ENCODE data around the gene DEFB132. TPM values are rescaled to one million over a fixed set of nuclear protein-coding genes. Genes with fewer than 3 reads are reported as not detected.

The DEFB132 gene
- total and polyA plus RNA-seq, 9 of the 15 experiments (the other 6 are each of a cell fraction or from before 2014, with no cell fraction given) = not detected

- no peak overlapping the region for H2AFZ ChIP-seq (ENCODE audit: low read depth, low read length)
- 0% methylated on average over 1 of the region's 1 CpG for WGBS (ENCODE audit: insufficient coverage, low coverage, missing lambda C conversion rate)
- no TSS peak for BruUV-seq (replicated peaks)
- no peak overlapping the region for H3K9ac ChIP-seq (ENCODE audit: insufficient read depth in 1 of 2, low read depth in 2 of 2, low read length in 2 of 2)
- H3K4me3 ChIP-seq = no peak overlapping the region
- no peaks in the 10 kb centered on the region for H3K9me1 ChIP-seq (ENCODE audit: control insufficient read depth, insufficient read depth, low read length)
- H3K79me2 ChIP-seq (ENCODE audit: control insufficient read depth, insufficient read depth, low read length) = no peaks in the 10 kb centered on the region
- no peaks in the 10 kb centered on the region for H3K9me3 ChIP-seq (replicated peaks; ENCODE audit: control insufficient read depth, insufficient read depth, low read depth, low read length)
- no peak for DNase-seq (ENCODE audit: extremely low read depth in 1 of 4, low spot score in 3 of 4)
- H3K27ac ChIP-seq (ENCODE audit: extremely low read depth, low read depth, low read length) = no peak overlapping the region
- intact Hi-C loops (cut with micrococcal nuclease) = no loop called here
- ChIA-PET CTCF (ENCODE audit: low intra/inter-chr PET ratio) (no interaction called here), POLR2A (no interaction called here)
- no peak overlapping the region for H3K4me2 ChIP-seq (ENCODE audit: insufficient read depth, low read length)
- peaks cover 0 to 4% of the 10 kb centered on the region in 2 experiments; a peak in 2 of 5 replicates for H3K27me3 ChIP-seq (ENCODE audit: control insufficient read depth in 2 of 2, insufficient read depth in 2 of 2, low read length in 2 of 2)
- no peaks in the 10 kb centered on the region for H3K36me3 ChIP-seq (ENCODE audit: control insufficient read depth, insufficient read depth, low read length)
- no peak for ATAC-seq
- H3K4me1 ChIP-seq (replicated peaks in 1 of 2; ENCODE audit: control insufficient read depth in 2 of 2, insufficient read depth in 2 of 2, low read length in 2 of 2) = no peaks in the 10 kb centered on the region
- no peaks in the 10 kb centered on the region for H4K20me1 ChIP-seq (replicated peaks; ENCODE audit: control insufficient read depth, insufficient read depth, low read length)
- no peak for FAIRE-seq
- in situ Hi-C loops (cut with MboI) = no loop called here
- TF ChIP-seq POLR2AphosphoS5 (IDR thresholded peaks at IDR 0.05; ENCODE audit: control insufficient read depth, insufficient read depth, low read depth, low read length) (no peak), ARID3B (CRISPR knock-in tag; IDR thresholded peaks at IDR 0.05; ENCODE audit: borderline replicate concordance) (no peak), ZNF609 (CRISPR knock-in tag; IDR thresholded peaks at IDR 0.05; ENCODE audit: borderline replicate concordance) (no peak), KDM4B (IDR thresholded peaks at IDR 0.05; ENCODE audit: borderline replicate concordance in 2 of 2, low read depth in 1 of 2) (no peak), C11orf30 (IDR thresholded peaks at IDR 0.05; ENCODE audit: low read depth) (no peak), FOXK2 (conservative IDR thresholded peaks at IDR 0.05 in 1 of 2, IDR thresholded peaks at IDR 0.05 in 1 of 2; ENCODE audit: low read depth in 2 of 2) (no peak), CXXC5 (CRISPR knock-in tag; IDR thresholded peaks at IDR 0.05) (no peak), SMAD4 (CRISPR knock-in tag; conservative IDR thresholded peaks at IDR 0.05) (no peak), CSDE1 (IDR thresholded peaks at IDR 0.05) (no peak), ZEB2 (IDR thresholded peaks at IDR 0.05) (no peak)
- TF ChIP-seq, protein P1, sequence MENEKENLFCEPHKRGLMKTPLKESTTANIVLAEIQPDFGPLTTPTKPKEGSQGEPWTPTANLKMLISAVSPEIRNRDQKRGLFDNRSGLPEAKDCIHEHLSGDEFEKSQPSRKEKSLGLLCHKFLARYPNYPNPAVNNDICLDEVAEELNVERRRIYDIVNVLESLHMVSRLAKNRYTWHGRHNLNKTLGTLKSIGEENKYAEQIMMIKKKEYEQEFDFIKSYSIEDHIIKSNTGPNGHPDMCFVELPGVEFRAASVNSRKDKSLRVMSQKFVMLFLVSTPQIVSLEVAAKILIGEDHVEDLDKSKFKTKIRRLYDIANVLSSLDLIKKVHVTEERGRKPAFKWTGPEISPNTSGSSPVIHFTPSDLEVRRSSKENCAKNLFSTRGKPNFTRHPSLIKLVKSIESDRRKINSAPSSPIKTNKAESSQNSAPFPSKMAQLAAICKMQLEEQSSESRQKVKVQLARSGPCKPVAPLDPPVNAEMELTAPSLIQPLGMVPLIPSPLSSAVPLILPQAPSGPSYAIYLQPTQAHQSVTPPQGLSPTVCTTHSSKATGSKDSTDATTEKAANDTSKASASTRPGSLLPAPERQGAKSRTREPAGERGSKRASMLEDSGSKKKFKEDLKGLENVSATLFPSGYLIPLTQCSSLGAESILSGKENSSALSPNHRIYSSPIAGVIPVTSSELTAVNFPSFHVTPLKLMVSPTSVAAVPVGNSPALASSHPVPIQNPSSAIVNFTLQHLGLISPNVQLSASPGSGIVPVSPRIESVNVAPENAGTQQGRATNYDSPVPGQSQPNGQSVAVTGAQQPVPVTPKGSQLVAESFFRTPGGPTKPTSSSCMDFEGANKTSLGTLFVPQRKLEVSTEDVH (IDR thresholded peaks at IDR 0.05; ENCODE audit: low read depth, partially characterized antibody) = no peak
Observed at GRCh38 chr20:217266-217665, 40.3 kb upstream of the DEFB132 start.
